Ishikawa (cell line): ENCODE data around the gene LGR6.

Experiments used
- FOXM1 ChIP-seq: IDR thresholded peaks from 2 replicates; pipeline ENCODE4 v1.6.1; 2012; ENCODE audit warnings: low read depth, borderline replicate concordance
- RAD21 ChIP-seq: IDR thresholded peaks from 2 replicates; pipeline ENCODE4 v1.6.1; 2012; ENCODE audit warnings: low read depth
- TF ChIP-seq, protein P1 (sequence below): IDR thresholded peaks from 2 replicates; pipeline ENCODE4 v1.6.1; 2012; ENCODE audit warnings: low read depth, mild to moderate bottlenecking

DNA sequence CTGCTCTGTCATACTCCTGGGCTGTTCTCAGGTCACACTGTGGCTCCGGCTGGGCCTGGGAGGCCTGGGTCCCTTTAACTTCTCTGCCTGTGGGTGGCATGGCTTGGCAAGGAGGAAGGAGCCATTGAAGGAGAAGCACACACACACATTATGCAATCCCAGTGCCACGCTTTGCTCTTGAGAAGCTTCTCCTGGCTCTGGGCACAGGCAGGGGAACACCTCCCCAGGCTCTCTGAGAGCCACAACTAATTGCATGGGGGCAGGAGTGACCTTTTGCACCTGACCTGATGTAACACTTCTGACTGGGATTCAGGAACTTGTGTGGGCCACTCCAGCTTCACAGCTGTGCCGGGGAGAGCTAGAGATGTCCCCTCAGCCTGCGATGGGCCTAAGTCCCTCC lies 23.1 kb downstream of the LGR6 start:
- TF ChIP-seq RAD21 (no peak), FOXM1 (no peak)
- TF ChIP-seq, protein P1, sequence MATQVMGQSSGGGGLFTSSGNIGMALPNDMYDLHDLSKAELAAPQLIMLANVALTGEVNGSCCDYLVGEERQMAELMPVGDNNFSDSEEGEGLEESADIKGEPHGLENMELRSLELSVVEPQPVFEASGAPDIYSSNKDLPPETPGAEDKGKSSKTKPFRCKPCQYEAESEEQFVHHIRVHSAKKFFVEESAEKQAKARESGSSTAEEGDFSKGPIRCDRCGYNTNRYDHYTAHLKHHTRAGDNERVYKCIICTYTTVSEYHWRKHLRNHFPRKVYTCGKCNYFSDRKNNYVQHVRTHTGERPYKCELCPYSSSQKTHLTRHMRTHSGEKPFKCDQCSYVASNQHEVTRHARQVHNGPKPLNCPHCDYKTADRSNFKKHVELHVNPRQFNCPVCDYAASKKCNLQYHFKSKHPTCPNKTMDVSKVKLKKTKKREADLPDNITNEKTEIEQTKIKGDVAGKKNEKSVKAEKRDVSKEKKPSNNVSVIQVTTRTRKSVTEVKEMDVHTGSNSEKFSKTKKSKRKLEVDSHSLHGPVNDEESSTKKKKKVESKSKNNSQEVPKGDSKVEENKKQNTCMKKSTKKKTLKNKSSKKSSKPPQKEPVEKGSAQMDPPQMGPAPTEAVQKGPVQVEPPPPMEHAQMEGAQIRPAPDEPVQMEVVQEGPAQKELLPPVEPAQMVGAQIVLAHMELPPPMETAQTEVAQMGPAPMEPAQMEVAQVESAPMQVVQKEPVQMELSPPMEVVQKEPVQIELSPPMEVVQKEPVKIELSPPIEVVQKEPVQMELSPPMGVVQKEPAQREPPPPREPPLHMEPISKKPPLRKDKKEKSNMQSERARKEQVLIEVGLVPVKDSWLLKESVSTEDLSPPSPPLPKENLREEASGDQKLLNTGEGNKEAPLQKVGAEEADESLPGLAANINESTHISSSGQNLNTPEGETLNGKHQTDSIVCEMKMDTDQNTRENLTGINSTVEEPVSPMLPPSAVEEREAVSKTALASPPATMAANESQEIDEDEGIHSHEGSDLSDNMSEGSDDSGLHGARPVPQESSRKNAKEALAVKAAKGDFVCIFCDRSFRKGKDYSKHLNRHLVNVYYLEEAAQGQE, result no peak
